GM19438 (cell line): ENCODE data around the gene REM1.
"Not testable (repeated sequence)": the region's sequence is repeated elsewhere in the genome, so short reads cannot be mapped to it uniquely, and the experiment has no call there.

Experiments
- ATAC-seq: cut with Tn5 transposase; IDR thresholded peaks from one replicate; pipeline ENCODE4 v1.9.1; 2021; ENCODE audit warnings: low read depth; ENCODE audit not compliant: unreplicated experiment

Gene REM1

DNA sequence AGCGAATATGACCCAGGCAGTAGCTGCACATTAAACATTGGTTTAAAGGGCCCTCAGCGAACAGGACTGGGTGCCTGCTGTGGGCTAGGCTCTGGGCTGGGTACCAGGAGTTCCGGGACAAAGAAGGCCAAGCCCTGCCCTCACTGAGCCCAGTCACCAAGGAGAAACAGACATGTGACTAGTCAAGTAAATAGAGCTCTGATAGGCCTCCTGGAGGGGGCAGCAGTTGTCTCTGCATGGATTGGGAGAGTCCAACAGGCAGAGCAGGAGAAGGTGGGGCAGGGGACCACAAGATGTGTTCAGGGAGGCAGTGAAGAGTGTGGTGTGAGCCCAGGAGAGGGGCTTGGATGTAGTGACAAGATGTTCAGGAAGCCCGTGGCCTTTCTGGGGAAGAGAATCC is 42.3 kb downstream of the REM1 start:
- ATAC-seq: no peak

DNA sequence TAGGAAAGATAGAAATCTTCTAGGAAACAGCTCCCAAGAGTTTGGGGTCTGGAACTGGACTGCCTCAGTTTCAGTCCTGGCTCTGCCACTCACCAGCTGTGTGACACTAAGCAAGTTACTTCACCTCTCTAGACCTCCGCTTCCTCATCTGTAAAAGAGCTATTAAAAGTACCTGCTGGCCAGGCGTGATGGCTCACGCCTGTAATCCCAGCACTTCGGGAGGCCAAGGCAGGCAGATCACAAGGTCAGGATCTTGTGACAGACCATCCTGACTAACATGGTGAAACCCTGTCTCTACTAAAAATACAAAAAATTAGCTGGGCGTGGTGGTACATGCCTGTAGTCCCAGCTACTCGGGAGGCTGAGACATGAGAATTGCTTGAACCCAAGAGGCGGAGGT is 46.2 kb downstream of the REM1 start:
- ATAC-seq: not testable (repeated sequence)

DNA sequence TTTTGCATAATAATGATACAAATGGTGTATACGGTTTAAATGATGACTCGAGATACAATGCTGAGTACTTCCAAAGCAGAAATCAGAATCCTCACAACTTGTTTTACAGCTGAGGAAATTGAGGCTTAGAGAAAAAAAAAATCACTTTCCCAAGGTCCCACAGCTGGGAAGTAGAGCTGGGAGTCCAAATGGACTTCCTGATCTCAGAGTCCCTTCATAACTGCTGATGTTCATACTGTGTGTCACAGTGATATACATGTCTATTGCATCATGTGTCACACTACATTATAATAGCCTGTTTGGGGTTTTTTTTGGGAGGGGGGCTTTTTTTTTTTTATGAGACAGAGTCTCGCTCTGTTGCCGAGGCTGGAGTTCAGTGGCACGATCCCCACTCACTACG is 47.6 kb downstream of the REM1 start:
- ATAC-seq: no peak

DNA sequence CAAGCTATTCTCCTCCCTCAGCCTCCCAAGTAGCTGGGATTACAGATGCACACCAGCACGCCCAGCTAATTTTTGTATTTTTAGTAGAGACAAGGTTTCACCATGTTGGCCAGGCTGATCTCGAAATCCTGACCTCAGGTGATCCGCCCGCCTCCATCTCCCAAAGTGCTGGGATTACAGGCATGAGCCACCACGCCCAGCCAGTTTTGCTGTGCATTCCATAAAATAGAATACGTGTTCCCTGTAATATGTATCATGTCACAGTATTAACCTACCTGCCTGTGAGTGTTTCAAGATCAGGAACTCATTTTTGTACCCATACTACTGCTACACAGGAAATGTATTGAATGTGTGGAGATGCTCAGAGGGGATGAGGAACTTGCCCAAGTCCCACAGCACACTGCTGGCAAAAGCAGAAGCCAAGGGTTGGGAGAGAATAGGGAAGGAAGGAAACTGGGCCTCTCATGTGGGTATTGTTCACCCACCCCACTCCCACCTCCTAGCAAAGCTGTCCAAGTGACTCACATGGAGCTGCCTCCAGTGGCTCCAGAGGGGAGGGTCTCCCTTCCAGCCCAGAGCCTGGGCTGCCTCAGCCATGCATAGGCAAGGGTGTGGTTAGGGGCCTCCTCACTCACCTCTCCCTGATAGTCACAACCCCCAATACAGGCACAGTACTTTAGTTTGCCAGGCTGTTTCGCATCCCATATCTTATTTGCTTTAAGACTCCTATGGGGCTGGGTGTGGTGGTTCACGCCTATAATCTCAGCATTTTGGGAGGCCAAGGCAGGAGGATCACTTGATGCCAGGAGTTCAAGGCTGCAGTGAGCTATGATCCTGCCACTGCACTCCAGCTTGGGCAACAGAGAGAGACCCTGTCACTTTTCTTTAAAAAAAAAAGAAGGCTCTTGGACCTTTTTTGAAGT is 48.5 kb downstream of the REM1 start:
- no peak for ATAC-seq

DNA sequence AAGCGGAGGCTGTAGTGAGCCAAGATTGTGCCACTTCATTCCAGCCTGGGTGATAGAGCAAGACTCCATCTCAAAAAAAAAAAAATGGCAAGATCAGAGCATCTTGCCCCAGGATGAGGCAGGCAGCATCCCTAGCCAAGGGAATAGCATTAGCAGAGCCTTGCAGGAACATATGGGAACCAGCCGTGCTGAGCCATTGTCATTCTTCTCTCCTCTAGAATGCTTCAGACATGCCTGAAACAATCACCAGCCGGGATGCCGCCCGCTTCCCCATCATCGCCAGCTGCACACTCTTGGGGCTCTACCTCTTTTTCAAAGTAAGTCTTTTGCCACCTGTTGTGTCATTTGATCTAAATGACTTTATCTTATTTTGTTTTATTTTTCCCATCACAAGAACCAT is 52.2 kb downstream of the REM1 start:
- ATAC-seq: no peak
